GM13977 (cell line): Measurements from ENCODE around the gene MEGF6.

Experiments used
- DNase-seq: peaks from one replicate; pipeline ENCODE4 v3.0.0; 2012; ENCODE audit warnings: low spot score
- CTCF ChIP-seq: IDR thresholded peaks from 2 replicates; pipeline ENCODE4 v1.5.1; 2012; ENCODE audit warnings: mild to moderate bottlenecking, control low read depth; ENCODE audit not compliant: insufficient read depth; ENCODE audit errors: extremely low read depth, missing control alignments
- in situ Hi-C: fragments of 300-500 bp; cut with MboI; formaldehyde crosslinking; loops from one replicate; pipeline ENCODE4 v1.12.0; 2022; ENCODE audit warnings: low sequenced_read_pairs, low pct_unique_long_range_greater_than_20kb, mixed read lengths, inconsistent platforms; ENCODE audit not compliant: unreplicated experiment

Gene MEGF6

GRCh38 chr1:3593745-3594144, 17.6 kb downstream of the MEGF6 start:
- no peak for DNase-seq
- in situ Hi-C loops, result no loop called here
- TF ChIP-seq CTCF, result no peak

GRCh38 chr1:3593334-3593733, 18.0 kb downstream of the MEGF6 start:
- TF ChIP-seq CTCF, result no peak
- DNase-seq, result no peak
- in situ Hi-C loops, result no loop called here

- in situ Hi-C loops, result no loop called here
- no peak for DNase-seq
Measured at GRCh38 chr1:3590951-3591865, 20.1 kb downstream of the MEGF6 start.

GRCh38 chr1:3590139-3590763, 21.1 kb downstream of the MEGF6 start:
- DNase-seq, result no peak
- TF ChIP-seq CTCF, result no peak
- in situ Hi-C loops, result no loop called here

More at GRCh38 chr1:3590951-3591865, 20.1 kb downstream of the MEGF6 start:
- TF ChIP-seq CTCF, result no peak

- in situ Hi-C loops, result no loop called here
- no peak for DNase-seq
- no peak for TF ChIP-seq CTCF
Measured at GRCh38 chr1:3588395-3588794, 22.9 kb downstream of the MEGF6 start.

- in situ Hi-C loops, result no loop called here
- no peak for TF ChIP-seq CTCF
- no peak for DNase-seq
Measured at GRCh38 chr1:3586986-3587759, 24.1 kb downstream of the MEGF6 start.
